ENCODE data around the gene OSM.

OSM gene

DNA sequence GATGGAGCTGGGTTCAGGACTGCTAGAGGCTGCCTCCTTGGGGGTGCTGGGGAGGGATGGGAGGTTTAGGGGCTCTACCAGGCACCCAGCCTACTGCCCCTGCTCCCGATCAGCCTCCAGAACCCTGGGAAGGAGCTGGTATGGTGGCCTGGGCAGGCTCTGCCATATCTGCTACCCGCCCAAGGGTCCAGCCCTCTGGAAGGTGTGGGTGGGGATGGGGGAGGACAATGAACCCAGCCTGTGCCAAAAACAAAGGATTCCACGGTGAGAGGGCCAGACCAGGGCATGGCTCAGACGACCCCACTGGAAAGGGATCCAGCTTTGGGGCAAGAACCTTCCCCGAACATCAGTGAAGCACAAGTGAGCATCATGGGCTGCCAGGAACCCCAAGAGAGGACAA lies 19.7 kb upstream of the OSM start:
- TF ChIP-seq, protein P1, sequence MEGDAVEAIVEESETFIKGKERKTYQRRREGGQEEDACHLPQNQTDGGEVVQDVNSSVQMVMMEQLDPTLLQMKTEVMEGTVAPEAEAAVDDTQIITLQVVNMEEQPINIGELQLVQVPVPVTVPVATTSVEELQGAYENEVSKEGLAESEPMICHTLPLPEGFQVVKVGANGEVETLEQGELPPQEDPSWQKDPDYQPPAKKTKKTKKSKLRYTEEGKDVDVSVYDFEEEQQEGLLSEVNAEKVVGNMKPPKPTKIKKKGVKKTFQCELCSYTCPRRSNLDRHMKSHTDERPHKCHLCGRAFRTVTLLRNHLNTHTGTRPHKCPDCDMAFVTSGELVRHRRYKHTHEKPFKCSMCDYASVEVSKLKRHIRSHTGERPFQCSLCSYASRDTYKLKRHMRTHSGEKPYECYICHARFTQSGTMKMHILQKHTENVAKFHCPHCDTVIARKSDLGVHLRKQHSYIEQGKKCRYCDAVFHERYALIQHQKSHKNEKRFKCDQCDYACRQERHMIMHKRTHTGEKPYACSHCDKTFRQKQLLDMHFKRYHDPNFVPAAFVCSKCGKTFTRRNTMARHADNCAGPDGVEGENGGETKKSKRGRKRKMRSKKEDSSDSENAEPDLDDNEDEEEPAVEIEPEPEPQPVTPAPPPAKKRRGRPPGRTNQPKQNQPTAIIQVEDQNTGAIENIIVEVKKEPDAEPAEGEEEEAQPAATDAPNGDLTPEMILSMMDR (IDR thresholded peaks at IDR 0.05), result no peak

DNA sequence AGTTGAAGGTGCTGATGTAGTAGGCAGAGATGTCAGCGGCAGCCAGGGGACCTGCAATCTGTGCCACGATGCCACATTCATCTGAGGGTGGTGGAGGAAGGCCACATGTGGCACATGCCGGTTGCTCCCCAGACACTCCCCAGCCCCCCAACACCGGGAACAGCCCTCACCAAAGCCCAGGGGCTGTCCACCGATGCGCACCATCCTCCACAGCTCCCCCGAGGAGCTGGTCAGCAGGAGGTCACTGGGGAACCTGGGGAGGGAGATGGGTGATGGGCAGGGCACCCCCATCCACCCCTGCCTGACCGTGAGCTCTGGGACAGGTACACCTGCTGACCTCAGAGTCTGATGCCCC lies 19.2 kb upstream of the OSM start:
- TF ChIP-seq, protein P1 (IDR thresholded peaks at IDR 0.05), result no peak

DNA sequence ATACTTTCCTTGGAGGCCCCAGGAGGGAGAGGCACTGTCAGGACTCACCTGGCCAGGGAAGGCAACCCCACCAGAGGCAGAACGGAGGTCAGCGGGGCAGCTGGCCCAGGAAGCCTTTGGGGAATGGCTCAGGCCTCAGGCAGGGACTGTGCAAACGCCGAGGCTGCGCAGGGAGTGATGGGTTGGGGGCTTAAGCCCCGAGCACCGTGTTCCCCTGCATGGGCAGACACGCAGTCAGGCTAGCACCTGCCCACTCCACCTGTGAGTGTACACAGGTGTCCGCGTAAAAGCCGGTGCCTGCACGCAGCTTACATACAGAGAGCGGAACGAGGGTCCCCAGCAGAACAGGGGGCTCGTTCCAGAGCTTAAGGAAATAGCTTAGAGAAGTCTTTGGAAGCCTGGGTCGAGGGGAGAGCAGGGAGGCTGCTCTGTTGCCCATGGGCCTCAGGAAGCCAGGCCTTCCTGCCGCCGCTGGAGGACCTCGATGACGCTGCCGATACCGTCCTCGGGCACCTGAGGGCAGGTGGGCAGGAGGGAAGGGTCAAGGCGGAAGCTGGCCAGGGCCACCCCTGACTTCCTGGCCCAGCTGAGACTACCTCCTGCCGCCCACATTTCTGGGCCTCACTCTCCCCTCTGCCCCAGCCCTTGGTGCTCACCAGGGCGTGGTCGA lies 18.7 kb upstream of the OSM start:
- TF ChIP-seq, protein P1 (IDR thresholded peaks at IDR 0.05), result no peak

DNA sequence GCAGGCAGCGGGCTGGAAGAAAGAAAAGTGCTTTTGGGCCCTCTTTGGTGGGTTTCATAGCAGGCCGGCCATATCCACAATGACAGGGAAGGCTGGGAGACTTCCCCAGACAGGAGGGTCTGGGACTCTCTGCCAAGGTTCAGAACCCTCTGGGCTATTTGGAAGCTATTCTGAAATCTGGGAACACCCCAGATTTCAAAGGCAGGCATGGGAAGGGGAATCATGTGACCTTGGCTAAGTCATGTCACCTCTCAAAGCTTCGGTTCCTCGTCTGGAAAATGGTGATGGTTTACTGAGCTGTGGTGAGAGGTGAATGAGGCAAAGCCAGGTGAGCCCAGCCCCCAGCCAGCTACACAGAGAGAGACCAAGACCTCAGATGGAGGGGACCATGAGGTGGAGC lies 18.0 kb upstream of the OSM start:
- TF ChIP-seq, protein P1 (IDR thresholded peaks at IDR 0.05), result no peak

DNA sequence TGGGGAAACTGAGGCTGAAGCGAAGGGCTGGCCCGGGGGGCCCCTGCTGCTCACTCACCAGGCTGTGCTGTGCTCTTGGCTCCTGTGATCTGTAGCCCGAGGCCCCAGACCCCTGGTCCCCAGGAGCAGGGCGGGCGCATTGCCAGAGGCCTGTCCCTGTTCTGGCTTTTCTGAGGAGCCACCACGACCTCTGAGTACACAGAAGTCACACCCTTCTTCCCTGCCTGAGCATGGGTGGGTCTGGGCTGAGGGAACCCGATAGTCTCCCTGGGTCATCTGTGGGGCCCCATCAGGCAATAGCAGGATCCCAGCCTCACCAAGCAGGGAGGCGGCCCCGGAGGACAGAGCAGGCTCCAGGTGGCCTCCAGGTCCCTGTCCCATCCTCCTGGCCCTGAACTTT lies 17.5 kb upstream of the OSM start:
- TF ChIP-seq, protein P1 (IDR thresholded peaks at IDR 0.05), result no peak

DNA sequence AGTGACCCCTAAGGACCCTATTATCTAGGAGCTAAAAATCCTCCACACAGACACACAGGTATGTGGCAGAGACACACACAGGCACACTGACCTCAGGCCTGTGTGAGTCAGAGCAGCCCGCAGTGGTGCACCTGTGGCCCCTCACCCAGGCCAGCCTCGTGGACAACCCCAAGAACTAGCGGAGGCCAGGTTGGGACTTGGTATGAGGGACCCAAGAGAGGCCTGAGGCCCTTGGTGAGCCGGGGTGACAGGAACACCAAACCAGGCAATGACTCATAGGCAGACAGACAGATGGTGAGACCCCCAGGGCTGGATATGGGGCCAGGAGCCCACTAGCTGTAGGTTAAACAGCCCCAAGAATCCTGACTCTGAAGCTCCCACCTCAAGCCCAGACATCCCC lies 16.7 kb upstream of the OSM start:
- TF ChIP-seq, protein P1 (IDR thresholded peaks at IDR 0.05), result no peak

DNA sequence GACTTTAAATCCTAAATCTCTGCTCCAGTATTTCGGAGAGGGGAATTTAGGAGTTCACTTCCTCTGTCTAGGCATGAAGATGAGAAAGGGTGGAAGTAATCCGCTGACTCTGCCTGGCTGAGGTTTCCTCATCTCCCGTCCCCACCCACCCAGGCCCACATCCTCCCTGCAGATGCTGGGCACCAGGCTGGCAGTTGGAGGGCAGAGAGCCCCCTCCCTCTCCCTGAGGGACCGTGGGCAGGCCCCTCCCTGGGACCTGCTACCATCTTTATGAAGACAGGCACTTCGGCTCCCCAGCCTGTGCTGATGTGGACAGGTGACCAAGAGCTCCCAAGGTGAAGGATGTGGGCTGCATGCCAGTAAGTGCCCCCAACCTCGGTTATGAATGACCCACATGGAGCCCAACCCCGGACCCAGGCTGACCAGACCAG lies 16.0 kb upstream of the OSM start:
- TF ChIP-seq, protein P1 (IDR thresholded peaks at IDR 0.05), result no peak

DNA sequence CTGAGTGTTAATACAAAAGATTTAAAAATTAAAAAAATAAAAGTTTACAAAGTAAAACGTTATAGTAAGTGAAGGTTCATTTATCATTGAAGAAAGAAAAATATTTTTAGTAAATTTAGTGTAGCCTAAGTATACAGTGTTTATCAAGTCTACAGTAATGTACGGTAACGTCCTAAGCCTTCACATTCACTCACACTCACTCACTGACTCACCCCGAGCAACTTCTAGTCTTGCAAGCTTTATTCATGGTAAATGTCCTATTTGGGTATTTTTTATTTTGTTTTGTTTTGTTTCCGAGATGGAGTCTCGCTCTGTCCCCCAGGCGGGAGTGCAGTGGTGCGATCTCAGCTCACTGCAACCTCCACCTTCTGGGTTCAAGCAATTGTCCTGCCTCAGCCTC lies 13.9 kb upstream of the OSM start:
- TF ChIP-seq, protein P1 (IDR thresholded peaks at IDR 0.05), result no peak
